D341Med (cell line): ENCODE data around the gene PEX14.

Experiments used
- DNase-seq: peaks from one replicate; pipeline ENCODE4 v3.0.0; 2012; ENCODE audit warnings: low spot score

PEX14 gene

GRCh38 chr1:10519016-10519417, 44.3 kb downstream of the PEX14 start:
- DNase-seq = no peak

GRCh38 chr1:10520497-10520896, 45.7 kb downstream of the PEX14 start:
- no peak for DNase-seq

- DNase-seq = no peak
Measured at GRCh38 chr1:10520952-10521351, 46.2 kb downstream of the PEX14 start.

- no peak for DNase-seq
Measured at GRCh38 chr1:10521537-10522157, 46.9 kb downstream of the PEX14 start.

GRCh38 chr1:10522322-10522860, 47.6 kb downstream of the PEX14 start:
- DNase-seq = no peak

GRCh38 chr1:10525208-10525607, 50.5 kb downstream of the PEX14 start:
- DNase-seq = no peak

- no peak for DNase-seq
Measured at GRCh38 chr1:10528066-10529014, 53.6 kb downstream of the PEX14 start.

- no peak for DNase-seq
Measured at GRCh38 chr1:10529091-10529490, 54.3 kb downstream of the PEX14 start.

- no peak for DNase-seq
Measured at GRCh38 chr1:10529765-10530164, 55.0 kb downstream of the PEX14 start.

- DNase-seq = peak; percentile 74
Measured at GRCh38 chr1:10530281-10530740, 55.6 kb downstream of the PEX14 start.

GRCh38 chr1:10530756-10531495, 56.2 kb downstream of the PEX14 start:
- no peak for DNase-seq

GRCh38 chr1:10532362-10532761, 57.6 kb downstream of the PEX14 start:
- DNase-seq = no peak

- no peak for DNase-seq
Measured at GRCh38 chr1:10534519-10534918, 59.8 kb downstream of the PEX14 start.

- DNase-seq = no peak
Measured at GRCh38 chr1:10536133-10536770, 61.5 kb downstream of the PEX14 start.

GRCh38 chr1:10537082-10537766, 62.5 kb downstream of the PEX14 start:
- DNase-seq = peak; percentile 79

GRCh38 chr1:10538646-10539355, 64.1 kb downstream of the PEX14 start:
- no peak for DNase-seq

- DNase-seq = no peak
Measured at GRCh38 chr1:10539411-10540043, 64.8 kb downstream of the PEX14 start.

GRCh38 chr1:10540277-10541005, 65.7 kb downstream of the PEX14 start:
- no peak for DNase-seq

- no peak for DNase-seq
Measured at GRCh38 chr1:10541286-10541685, 66.5 kb downstream of the PEX14 start.
